Mucosa of descending colon (tissue), 3 donors: Measurements from ENCODE around the gene CUTC. TPM values are rescaled to one million over a fixed set of nuclear protein-coding genes. Genes with fewer than 3 reads are reported as not detected.

ENCODE experiments used
- ATAC-seq: fragments of 200-7000 bp; cut with Tn5 transposase; one replicate; pipeline ENCODE4 v1.9.1; 2020; ENCODE audit warnings: mild to moderate bottlenecking, moderate library complexity
- DNase-seq, 3 donors: peaks; one replicate each; pipeline ENCODE4 v3.0.0-alpha.2; 2020
- H3K36me3 ChIP-seq: fragments of 200-600 bp; one replicate; pipeline ENCODE4 v1.8.0; 2021; ENCODE audit warnings: low read depth, mild to moderate bottlenecking
- H3K4me1 ChIP-seq: fragments of 200-600 bp; one replicate; pipeline ENCODE4 v1.8.0; 2021; ENCODE audit warnings: low read depth, mild to moderate bottlenecking
- H3K4me3 ChIP-seq: fragments of 200-600 bp; one replicate; pipeline ENCODE4 v1.8.0; 2021; ENCODE audit warnings: mild to moderate bottlenecking
- H3K9me3 ChIP-seq: fragments of 200-600 bp; one replicate; pipeline ENCODE4 v1.8.0; 2021; ENCODE audit warnings: mild to moderate bottlenecking
- CTCF ChIP-seq: fragments of 200-600 bp; IDR thresholded peaks from one replicate; pipeline ENCODE4 v1.8.0; 2022; ENCODE audit warnings: antibody characterized with exemption, mild to moderate bottlenecking
- intact Hi-C, 2 donors: fragments of 100-400 bp; cut with DNase I in 1 of 2; cut with micrococcal nuclease in 1 of 2; formaldehyde crosslinking; loops; one replicate each; pipeline versions ENCODE4 v1.11.0 to v1.11.1; 2022; cut with DNase I, micrococcal nuclease
- total RNA-seq, 3 donors: library from RNA; stranded (reverse); fragmentation: NEBNext Ultra II Directional in 2 of 3; extraction: Animal tissue kit (Norgen Biotek cat#: 25700) in 2 of 3; gene quantifications; one replicate each; pipeline versions ENCODE4 v1.2.1 to v1.2.4, GENCODE V29; 2021 to 2023
- donor health status: DM: no; HTN: no; CAD: no; lungs with moderate emphysema.
- donor health status: DM: no; HTN: no; CAD: no.
- donor health status: DM: no; HTN: yes; CAD: no.

The CUTC gene
- total RNA-seq, 3 donors from 2014 or later, result 10.7 to 22.1 (median 11.4) TPM

- TF ChIP-seq CTCF, result no peak
- DNase-seq (no peak), ATAC-seq (no peak)
- intact Hi-C loops, result no loop called here
- H3K36me3 ChIP-seq, result no peaks in the 10 kb centered on the region
- H3K4me1 ChIP-seq, result no peaks in the 10 kb centered on the region
- no peak overlapping the region for H3K4me3 ChIP-seq
- H3K9me3 ChIP-seq, result no peaks in the 10 kb centered on the region
Observed at GRCh38 chr10:99784727-99785441, 52.9 kb downstream of the CUTC start.

DNA sequence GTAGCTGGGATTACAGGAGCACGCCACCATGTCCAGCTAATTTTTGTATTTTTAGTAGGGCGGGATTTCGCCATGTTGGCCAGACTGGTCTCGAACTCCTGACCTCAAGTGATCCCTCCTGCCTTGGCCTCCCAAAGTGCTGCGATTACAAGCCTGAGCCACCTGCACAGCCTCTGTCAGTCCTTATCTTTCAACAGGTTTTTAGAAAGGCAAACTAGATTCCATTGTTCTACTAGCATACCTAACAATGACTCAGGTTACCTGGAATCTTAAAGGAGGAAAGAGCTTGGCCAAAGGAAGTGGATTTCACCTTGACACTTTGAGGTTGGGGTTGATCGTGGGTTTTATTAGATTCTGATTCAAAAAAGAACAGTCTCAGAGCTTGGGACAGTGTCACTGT is 53.6 kb downstream of the CUTC start:
- Histone ChIP-seq H3K9me3 (no peaks in the 10 kb centered on the region), H3K36me3 (no peaks in the 10 kb centered on the region), H3K4me1 (no peaks in the 10 kb centered on the region), H3K4me3 (no peak overlapping the region)
- TF ChIP-seq CTCF, result no peak
- ATAC-seq, result no peak
- intact Hi-C loops, result no loop called here
- DNase-seq, result no peak

GRCh38 chr10:99787311-99787710 is 55.3 kb downstream of the CUTC start:
- DNase-seq, result no peak
- H3K4me1 ChIP-seq, result no peaks in the 10 kb centered on the region
- H3K36me3 ChIP-seq, result no peaks in the 10 kb centered on the region
- no peak overlapping the region for H3K4me3 ChIP-seq
- TF ChIP-seq CTCF, result no peak
- no peak for ATAC-seq
- no peaks in the 10 kb centered on the region for H3K9me3 ChIP-seq
- intact Hi-C loops, result no loop called here

- no peaks in the 10 kb centered on the region for H3K36me3 ChIP-seq
- H3K4me3 ChIP-seq, result no peak overlapping the region
- no peak for ATAC-seq
- no peaks in the 10 kb centered on the region for H3K4me1 ChIP-seq
- no peak for DNase-seq
- no peaks in the 10 kb centered on the region for H3K9me3 ChIP-seq
- intact Hi-C loops, result no loop called here
- no peak for TF ChIP-seq CTCF
Observed at GRCh38 chr10:99787782-99788445, 55.9 kb downstream of the CUTC start.

DNA sequence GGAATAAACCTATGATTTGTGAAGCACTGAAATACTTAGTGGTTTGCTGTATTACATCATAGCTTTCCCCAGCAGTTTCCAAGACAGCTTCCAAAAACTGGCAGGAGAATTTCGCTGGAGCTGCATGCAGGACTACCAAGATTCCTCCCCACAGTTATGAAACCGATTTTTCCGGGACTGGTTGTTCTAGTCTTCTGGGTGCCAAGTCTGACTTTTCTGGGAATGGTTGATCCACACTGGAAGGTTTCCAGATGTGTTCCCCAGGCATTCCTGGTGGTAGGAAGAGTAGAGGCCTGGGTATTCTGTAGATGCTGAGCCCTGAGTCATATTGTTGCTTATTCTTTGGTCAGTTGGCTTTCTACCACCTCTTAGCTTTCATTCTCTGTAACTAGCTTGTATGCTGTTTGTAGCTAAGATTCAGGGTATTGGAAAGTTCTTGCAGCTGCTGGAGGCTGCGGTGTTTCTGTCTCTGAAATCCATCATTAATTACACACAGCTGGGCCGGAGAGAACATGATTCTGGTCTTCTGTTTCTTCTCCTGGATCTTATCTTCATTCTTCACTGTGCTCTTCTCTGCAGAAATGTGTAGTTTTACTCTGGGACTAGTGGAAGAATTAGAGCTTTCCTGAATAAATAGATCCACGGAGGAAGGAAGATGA is 56.7 kb downstream of the CUTC start:
- intact Hi-C loops, result no loop called here
- Histone ChIP-seq H3K36me3 (no peaks in the 10 kb centered on the region), H3K9me3 (no peaks in the 10 kb centered on the region), H3K4me3 (no peak overlapping the region), H3K4me1 (no peaks in the 10 kb centered on the region)
- no peak for TF ChIP-seq CTCF
- peak in 1 of 3 donors; percentile 18 for DNase-seq
- peak; percentile 58 for ATAC-seq
